ENCODE results near the gene MBD6.

Gene MBD6

DNA sequence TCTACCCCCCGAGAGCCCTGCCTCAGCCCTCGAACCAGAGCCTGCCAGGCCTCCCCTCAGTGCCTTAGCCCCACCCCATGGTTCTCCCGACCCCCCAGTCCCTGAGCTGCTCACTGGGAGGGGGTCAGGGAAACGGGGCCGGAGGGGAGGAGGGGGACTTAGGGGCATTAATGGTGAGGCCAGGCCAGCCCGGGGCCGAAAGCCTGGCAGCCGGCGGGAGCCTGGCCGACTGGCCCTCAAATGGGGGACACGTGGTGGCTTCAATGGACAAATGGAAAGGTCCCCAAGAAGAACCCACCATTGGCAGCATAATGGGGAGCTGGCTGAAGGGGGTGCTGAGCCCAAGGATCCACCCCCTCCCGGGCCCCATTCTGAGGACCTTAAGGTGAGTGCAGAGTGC lies 5.6 kb downstream of the MBD6 start:
- TF ChIP-seq, protein P1, sequence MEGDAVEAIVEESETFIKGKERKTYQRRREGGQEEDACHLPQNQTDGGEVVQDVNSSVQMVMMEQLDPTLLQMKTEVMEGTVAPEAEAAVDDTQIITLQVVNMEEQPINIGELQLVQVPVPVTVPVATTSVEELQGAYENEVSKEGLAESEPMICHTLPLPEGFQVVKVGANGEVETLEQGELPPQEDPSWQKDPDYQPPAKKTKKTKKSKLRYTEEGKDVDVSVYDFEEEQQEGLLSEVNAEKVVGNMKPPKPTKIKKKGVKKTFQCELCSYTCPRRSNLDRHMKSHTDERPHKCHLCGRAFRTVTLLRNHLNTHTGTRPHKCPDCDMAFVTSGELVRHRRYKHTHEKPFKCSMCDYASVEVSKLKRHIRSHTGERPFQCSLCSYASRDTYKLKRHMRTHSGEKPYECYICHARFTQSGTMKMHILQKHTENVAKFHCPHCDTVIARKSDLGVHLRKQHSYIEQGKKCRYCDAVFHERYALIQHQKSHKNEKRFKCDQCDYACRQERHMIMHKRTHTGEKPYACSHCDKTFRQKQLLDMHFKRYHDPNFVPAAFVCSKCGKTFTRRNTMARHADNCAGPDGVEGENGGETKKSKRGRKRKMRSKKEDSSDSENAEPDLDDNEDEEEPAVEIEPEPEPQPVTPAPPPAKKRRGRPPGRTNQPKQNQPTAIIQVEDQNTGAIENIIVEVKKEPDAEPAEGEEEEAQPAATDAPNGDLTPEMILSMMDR (IDR thresholded peaks at IDR 0.05), result no peak

DNA sequence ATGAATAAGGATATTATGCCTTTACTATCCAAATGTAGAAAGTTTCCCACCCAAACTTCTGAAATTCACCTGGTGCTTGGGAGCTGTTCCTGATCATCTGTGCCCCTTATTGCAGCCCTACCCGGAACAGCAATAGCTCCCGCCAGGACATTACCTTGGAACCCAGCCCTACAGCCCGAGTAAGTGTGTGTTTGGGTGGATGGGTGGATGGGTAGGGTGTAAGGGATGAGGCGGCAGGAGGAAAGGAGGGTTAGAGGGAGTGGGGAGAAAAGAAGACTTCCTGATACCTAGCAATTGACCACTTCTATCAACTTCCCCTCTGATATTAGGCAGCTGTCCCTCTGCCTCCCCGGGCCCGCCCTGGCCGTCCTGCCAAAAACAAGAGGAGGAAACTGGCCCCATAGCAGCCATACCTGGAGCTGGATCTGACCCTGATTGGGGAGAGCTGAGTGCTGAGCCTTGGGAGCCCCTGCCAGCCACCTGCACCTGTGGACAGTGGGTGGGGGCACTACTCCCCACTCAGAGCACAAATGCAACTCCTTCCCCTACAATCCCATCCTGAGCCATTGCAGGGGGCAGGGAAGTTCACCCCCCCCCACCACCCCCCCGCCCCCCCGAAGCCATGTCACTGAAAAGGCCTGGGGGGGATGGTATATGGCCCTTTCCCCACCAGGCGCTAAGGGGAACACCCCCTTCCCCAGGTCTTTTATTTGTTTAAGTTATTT lies 6.4 kb downstream of the MBD6 start:
- TF ChIP-seq, protein P1 (IDR thresholded peaks at IDR 0.05), result no peak

DNA sequence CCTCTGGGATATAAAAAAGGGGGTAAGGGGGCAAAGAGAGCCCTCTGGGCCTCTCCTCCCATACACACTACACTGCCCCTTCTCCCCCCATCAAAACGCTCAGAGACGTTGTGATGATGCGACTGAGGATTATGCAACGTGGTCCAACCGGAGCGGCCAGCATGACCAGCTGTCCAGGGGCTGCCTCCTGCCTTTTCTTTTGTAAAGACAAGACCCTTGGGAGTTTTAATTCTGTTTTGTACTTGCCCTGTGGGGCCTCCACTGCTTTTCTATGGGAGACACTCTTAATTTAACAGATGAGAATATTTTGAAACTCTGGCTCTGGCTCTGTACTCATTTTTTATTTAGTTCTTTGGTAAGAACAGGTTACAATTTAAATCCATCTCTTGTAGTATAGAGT lies 7.2 kb downstream of the MBD6 start:
- TF ChIP-seq, protein P1 (IDR thresholded peaks at IDR 0.05), result no peak

DNA sequence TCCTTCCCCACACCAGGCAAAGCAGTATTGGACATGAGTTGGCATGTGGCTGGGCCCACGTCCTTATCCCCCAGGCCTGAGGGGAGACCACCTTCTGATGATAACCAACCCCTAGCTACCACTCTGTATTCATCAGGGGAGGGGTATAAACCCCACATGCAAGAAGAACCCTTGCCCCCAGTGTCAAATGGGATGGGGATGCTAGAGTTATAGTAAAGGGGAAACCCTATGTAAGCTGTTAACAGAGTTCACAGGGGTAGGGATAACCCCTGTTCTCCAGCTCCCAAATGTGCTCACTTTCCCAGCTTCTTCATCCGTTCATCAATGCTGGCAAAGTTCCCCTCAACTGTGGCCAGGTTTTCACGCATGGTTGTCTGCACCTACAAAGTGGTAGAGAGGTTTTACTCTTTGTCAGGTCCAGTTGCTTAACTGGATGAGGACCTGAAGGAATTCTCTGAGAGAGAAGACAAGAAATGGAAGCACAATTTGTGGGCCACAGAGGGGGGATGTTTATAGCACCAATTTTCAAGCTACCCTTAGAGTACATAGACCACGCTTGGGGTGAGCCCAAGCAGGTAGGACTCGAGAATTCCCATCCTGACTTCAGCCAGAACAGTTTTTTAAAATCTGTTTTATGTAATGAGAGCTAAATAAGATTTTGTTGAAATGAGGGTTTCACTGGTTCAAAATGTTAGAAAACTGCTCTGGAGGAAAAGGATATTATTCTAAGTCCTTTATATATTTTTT lies 7.9 kb downstream of the MBD6 start:
- TF ChIP-seq, protein P1 (IDR thresholded peaks at IDR 0.05), result no peak

DNA sequence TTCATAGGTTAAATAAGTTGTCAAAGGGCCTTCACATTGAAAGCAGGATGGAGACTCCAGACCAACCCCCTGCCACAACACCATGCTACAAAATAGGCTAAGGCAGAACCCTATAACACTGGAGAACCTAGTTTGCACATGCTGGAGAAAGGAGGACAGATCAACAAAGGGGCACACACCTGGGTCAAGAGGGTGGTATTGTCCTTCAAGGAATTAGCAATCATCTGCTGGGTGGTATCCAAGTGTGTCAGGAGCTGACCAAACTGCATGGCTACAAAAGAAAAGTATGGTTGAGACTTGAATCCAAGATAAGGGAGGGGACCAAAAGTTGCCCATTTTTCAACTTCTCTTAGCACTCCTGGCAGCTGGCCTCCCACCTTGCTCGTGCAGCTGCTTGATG lies 9.2 kb downstream of the MBD6 start:
- TF ChIP-seq, protein P1 (IDR thresholded peaks at IDR 0.05), result no peak

DNA sequence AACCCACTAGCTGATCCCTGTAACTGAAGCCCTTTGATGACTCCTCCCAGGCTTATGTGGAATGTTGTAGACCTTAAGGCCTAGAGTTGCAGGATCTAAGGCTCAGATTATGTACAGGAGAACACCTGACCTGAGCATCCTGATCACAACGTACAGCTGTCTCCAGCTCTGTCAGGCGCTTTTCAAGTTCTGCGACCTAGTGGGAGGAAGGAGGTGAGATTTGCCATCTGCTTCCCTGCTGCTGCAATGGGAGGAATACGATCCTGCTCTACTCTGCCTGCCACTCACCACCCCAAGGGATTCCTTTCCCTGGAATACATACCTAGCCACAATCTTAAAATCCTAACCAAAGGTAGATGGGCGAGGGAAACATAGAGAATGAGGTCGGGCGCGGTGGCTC lies 10.5 kb downstream of the MBD6 start:
- TF ChIP-seq, protein P1 (IDR thresholded peaks at IDR 0.05), result no peak

DNA sequence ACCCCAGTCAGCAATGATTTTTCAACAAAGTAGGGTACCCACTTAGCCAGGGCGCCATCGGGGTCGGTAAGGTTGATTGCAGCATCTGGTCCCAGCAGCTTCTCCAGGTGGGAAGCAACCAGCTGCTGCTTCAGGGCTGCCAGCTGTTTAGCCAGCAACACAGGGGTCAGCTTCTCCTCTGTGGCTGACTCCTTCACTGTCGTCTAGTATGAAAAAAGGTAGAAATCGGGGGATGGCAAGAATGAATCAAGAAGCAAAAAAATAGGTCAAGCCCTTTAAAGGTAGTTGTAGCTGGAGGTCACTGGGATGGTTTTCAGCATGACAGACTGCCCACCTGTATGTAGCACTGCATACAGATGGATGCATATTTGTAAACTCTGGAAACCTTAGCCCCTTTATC lies 11.6 kb downstream of the MBD6 start:
- TF ChIP-seq, protein P1 (IDR thresholded peaks at IDR 0.05), result no peak

Data from LNCAP (cell line).